HL-60 (cell line): ENCODE results near the gene KCNAB1.
A peak's percentile ranks its signal among the peaks of the same experiment; 100 is the strongest.

Experiments
- DNase-seq, 2 experiments: peaks; one replicate each; pipeline ENCODE4 v3.0.0-alpha.2; 2010 to 2020; ENCODE audit warnings: low read depth in 1 of 2, low spot score in 1 of 2
- H3K27ac ChIP-seq: fragments of 250-450 bp; sonication (Bioruptor Pico); replicated peaks from 2 replicates; pipeline ENCODE4 v1.5.1; 2020; ENCODE audit warnings: mild to moderate bottlenecking, moderate library complexity
- H3K27me3 ChIP-seq: fragments of 250-450 bp; sonication (Bioruptor Pico); 2 replicates; pipeline ENCODE4 v1.5.1; 2021; ENCODE audit warnings: mild to moderate bottlenecking, moderate library complexity; ENCODE audit not compliant: insufficient read depth, poor library complexity, severe bottlenecking
- H3K4me3 ChIP-seq: replicated peaks from 2 replicates; pipeline ENCODE4 v1.5.1; 2011; ENCODE audit warnings: mild to moderate bottlenecking, control low read depth, low read length; ENCODE audit not compliant: insufficient read depth
- CTCF ChIP-seq: IDR thresholded peaks from one replicate; pipeline ENCODE4 v1.5.1; 2011; ENCODE audit warnings: low read length, control low read depth, inconsistent platforms; ENCODE audit not compliant: insufficient read depth
- GABPA ChIP-seq: IDR thresholded peaks from 2 replicates; pipeline ENCODE4 v1.6.1; 2012; ENCODE audit warnings: low read depth
- POLR2AphosphoS5 ChIP-seq: IDR thresholded peaks from 2 replicates; pipeline ENCODE4 v1.6.1; 2012; ENCODE audit warnings: low read depth
- REST ChIP-seq: IDR thresholded peaks from 2 replicates; pipeline ENCODE4 v1.6.1; 2012; ENCODE audit warnings: low read depth; ENCODE audit not compliant: insufficient replicate concordance
- SPI1 ChIP-seq: IDR thresholded peaks from 2 replicates; pipeline ENCODE4 v1.6.1; 2012; ENCODE audit warnings: low read depth, mild to moderate bottlenecking, borderline replicate concordance

Gene KCNAB1

GRCh38 chr3:156498307-156498706 is 377.9 kb downstream of the KCNAB1 start:
- peaks cover 7% of the 10 kb centered on the region for H3K27me3 ChIP-seq
- DNase-seq = no peak
- H3K4me3 ChIP-seq = no peak overlapping the region
- TF ChIP-seq SPI1 (no peak), CTCF (no peak), REST (no peak), POLR2AphosphoS5 (no peak), GABPA (no peak)
- H3K27ac ChIP-seq = no peak overlapping the region

GRCh38 chr3:156507285-156507684 is 386.9 kb downstream of the KCNAB1 start:
- no peak for DNase-seq
- no peak overlapping the region for H3K27ac ChIP-seq
- H3K4me3 ChIP-seq = no peak overlapping the region
- no peak for TF ChIP-seq REST
- no peak for TF ChIP-seq CTCF
- TF ChIP-seq POLR2AphosphoS5 = no peak
- TF ChIP-seq GABPA = no peak
- TF ChIP-seq SPI1 = no peak
- H3K27me3 ChIP-seq = peaks cover 3% of the 10 kb centered on the region

GRCh38 chr3:156509189-156510174 is 389.1 kb downstream of the KCNAB1 start:
- TF ChIP-seq SPI1 (no peak), CTCF (peak; percentile 13)
- DNase-seq = no peak
- H3K27me3 ChIP-seq = peaks cover 3% of the 10 kb centered on the region
- no peak overlapping the region for H3K4me3 ChIP-seq
- no peak overlapping the region for H3K27ac ChIP-seq
